ENCODE data around the gene MYBPC3. TPM values are rescaled to one million over a fixed set of nuclear protein-coding genes. Genes with fewer than 3 reads are reported as not detected.
A peak's percentile ranks its signal among the peaks of the same experiment; 100 is the strongest.

Gene MYBPC3
- total and polyA plus RNA-seq, 2 experiments from 2014 or later, result not detected

GRCh38 chr11:47329987-47330931, 22.2 kb downstream of the MYBPC3 start:
- Histone ChIP-seq H3K4me1 (ENCODE audit: insufficient read depth) (no peaks in the 10 kb centered on the region), H3K4me2 (no peak overlapping the region), H3K36me3 (ENCODE audit: insufficient read depth) (no peaks in the 10 kb centered on the region), H2AFZ (no peak overlapping the region), H4K20me1 (replicated peaks; ENCODE audit: insufficient read depth) (no peaks in the 10 kb centered on the region; the same call in 1 of the 2 replicates), H3K4me3 (no peak overlapping the region), H3K27me3 (ENCODE audit: insufficient read depth) (no peaks in the 10 kb centered on the region), H3F3A (replicated peaks; ENCODE audit: low read depth) (no peaks in the 10 kb centered on the region), H3K27ac (ENCODE audit: low read depth) (no peak overlapping the region), H3K79me2 (replicated peaks; ENCODE audit: insufficient read depth) (no peaks in the 10 kb centered on the region), H3K9me2 (ENCODE audit: insufficient read depth) (no peaks in the 10 kb centered on the region)
- Mint-ChIP-seq H3K9me3 (no peaks in the 10 kb centered on the region), H3K27ac (peak overlapping the region; percentile 44; the same call in 1 of the 2 replicates), H3K27me3 (ENCODE audit: insufficient read depth, low read depth, poor library complexity) (peaks cover 13% of the 10 kb centered on the region), H3K36me3 (ENCODE audit: low read depth) (peaks cover 12% of the 10 kb centered on the region), H3K4me1 (no peaks in the 10 kb centered on the region), H3K4me3 (no peak overlapping the region)
- DNase-seq (ENCODE audit: low spot score) (peak; percentile 48), ATAC-seq (peak; percentile 74)
- TF ChIP-seq CTCF (conservative IDR thresholded peaks at IDR 0.05; ENCODE audit: low read depth in 2 of 2) (peak in 1 of 2 experiments; percentile 28; a peak in 2 of 4 replicates), ZNF114 (CRISPR knock-in tag; IDR thresholded peaks at IDR 0.05) (no peak)

GRCh38 chr11:47329431-47329986, 23.0 kb downstream of the MYBPC3 start:
- H3K9me2 ChIP-seq (ENCODE audit: insufficient read depth), result no peaks in the 10 kb centered on the region
- H3K4me1 ChIP-seq (ENCODE audit: insufficient read depth), result no peaks in the 10 kb centered on the region
- H2AFZ ChIP-seq, result no peak overlapping the region
- H3K36me3 Mint-ChIP-seq (ENCODE audit: low read depth), result peaks cover 17% of the 10 kb centered on the region
- H3K79me2 ChIP-seq (replicated peaks; ENCODE audit: insufficient read depth), result no peaks in the 10 kb centered on the region
- no peak overlapping the region for H3K27ac Mint-ChIP-seq
- H3K36me3 ChIP-seq (ENCODE audit: insufficient read depth), result no peaks in the 10 kb centered on the region
- no peak overlapping the region for H3K4me2 ChIP-seq
- H4K20me1 ChIP-seq (replicated peaks; ENCODE audit: insufficient read depth), result no peaks in the 10 kb centered on the region; the same call in 1 of the 2 replicates
- no peak for ATAC-seq
- no peaks in the 10 kb centered on the region for H3F3A ChIP-seq (replicated peaks; ENCODE audit: low read depth)
- H3K27me3 ChIP-seq (ENCODE audit: insufficient read depth), result no peaks in the 10 kb centered on the region
- no peak overlapping the region for H3K4me3 Mint-ChIP-seq
- DNase-seq (ENCODE audit: low spot score), result no peak
- H3K4me1 Mint-ChIP-seq, result no peaks in the 10 kb centered on the region
- H3K27ac ChIP-seq (ENCODE audit: low read depth), result no peak overlapping the region
- H3K4me3 ChIP-seq, result no peak overlapping the region
- peaks cover 12% of the 10 kb centered on the region for H3K27me3 Mint-ChIP-seq (ENCODE audit: insufficient read depth, low read depth, poor library complexity)
- H3K9me3 Mint-ChIP-seq, result no peaks in the 10 kb centered on the region
- TF ChIP-seq ZNF114 (CRISPR knock-in tag; IDR thresholded peaks at IDR 0.05) (no peak), CTCF (conservative IDR thresholded peaks at IDR 0.05; ENCODE audit: low read depth in 2 of 2) (no peak), EZH2 (IDR thresholded peaks at IDR 0.05; ENCODE audit: low read depth, unreplicated experiment) (no peak), NANOG (IDR thresholded peaks at IDR 0.05; ENCODE audit: borderline replicate concordance) (no peak)

Data from GM23338 (cell line).